ENCODE results near the gene KIF14. TPM values are rescaled to one million over a fixed set of nuclear protein-coding genes. Genes with fewer than 3 reads are reported as not detected.

Gene KIF14
- total and polyA plus RNA-seq, 2 of the 8 experiments (the other 6 are each of a cell fraction or from before 2014, with no cell fraction given) = 2.6 to 23.3 TPM

- Histone ChIP-seq H2BK12ac (ENCODE audit: low read depth, low read length) (no peak overlapping the region), H3K9ac (replicated peaks in 1 of 4; ENCODE audit: extremely low read depth in 1 of 4, low read depth in 3 of 4, low read length in 3 of 4) (no peak overlapping the region)
- no peak for TF ChIP-seq RAD21 (IDR thresholded peaks at IDR 0.05 in 1 of 2, conservative IDR thresholded peaks at IDR 0.05 in 1 of 2; ENCODE audit: low read depth in 2 of 2, low read length in 2 of 2)
- TF ChIP-seq GABPA (IDR thresholded peaks at IDR 0.05; ENCODE audit: borderline replicate concordance, insufficient read depth, low read length) = no peak
- no peak for TF ChIP-seq SIX5 (IDR thresholded peaks at IDR 0.05; ENCODE audit: low read depth, low read length)
- TF ChIP-seq ASH2L (IDR thresholded peaks at IDR 0.05; ENCODE audit: low read length) = no peak
- TF ChIP-seq HDAC2 (IDR thresholded peaks at IDR 0.05; ENCODE audit: borderline replicate concordance in 1 of 2, low read depth in 2 of 2, low read length in 2 of 2) = no peak
- no peak for TF ChIP-seq RBBP5 (IDR thresholded peaks at IDR 0.05; ENCODE audit: borderline replicate concordance, low read depth, low read length)
- TF ChIP-seq SP4 (IDR thresholded peaks at IDR 0.05; ENCODE audit: low read length) = no peak
- no peak for TF ChIP-seq POU5F1 (IDR thresholded peaks at IDR 0.05; ENCODE audit: low read depth, low read length)
- no peak for TF ChIP-seq SP2 (IDR thresholded peaks at IDR 0.05; ENCODE audit: low read length)
- no peak for TF ChIP-seq CTBP2 (IDR thresholded peaks at IDR 0.05; ENCODE audit: borderline replicate concordance, insufficient read depth, insufficient read length, low read length)
- no peak for TF ChIP-seq JUN (IDR thresholded peaks at IDR 0.05; ENCODE audit: low read depth, low read length)
- no peak for TF ChIP-seq E2F6 (IDR thresholded peaks at IDR 0.05)
- no peak for TF ChIP-seq CBX5 (IDR thresholded peaks at IDR 0.05; ENCODE audit: low read depth, low read length)
Measured at GRCh38 chr1:200660719-200661118, 40.2 kb upstream of the KIF14 start.

More at GRCh38 chr1:200660719-200661118, 40.2 kb upstream of the KIF14 start:
- WGBS, 2 experiments (ENCODE audit: extremely low coverage in 1 of 2, insufficient coverage in 1 of 2, insufficient read length in 1 of 2, insufficient replicate concordance in 2 of 2, low coverage in 1 of 2, low lambda C conversion rate in 2 of 2, missing lambda C conversion rate in 1 of 2) = 84% methylated on average over 6 of the region's 6 CpGs; no CpG with 5 or more reads in 1 of the 2 experiments
- no peak overlapping the region for H2BK15ac ChIP-seq (ENCODE audit: low read length)
- H2BK5ac ChIP-seq (ENCODE audit: low read depth, low read length) = no peak overlapping the region
- CTCF ChIA-PET (ENCODE audit: partially characterized antibody) = interaction anchor here (1.0 kb wide), 1 partner anchor 9 kb away, joined by 4 read pairs; no protein-coding TSS in a partner anchor
- H3K9me3 ChIP-seq (ENCODE audit: insufficient read depth in 2 of 2, low read depth in 1 of 2, low read length in 1 of 2) = no peaks in the 10 kb centered on the region
- H3K79me1 ChIP-seq (ENCODE audit: low read depth, low read length) = no peaks in the 10 kb centered on the region
- DNase-seq (ENCODE audit: low read depth in 1 of 2, low spot score in 2 of 2) = no peak
- no peak overlapping the region for H3K56ac ChIP-seq (replicated peaks; ENCODE audit: insufficient read length, low read depth, low read length)
- H3K79me2 ChIP-seq (ENCODE audit: control insufficient read depth in 1 of 2, insufficient read depth in 2 of 2, low read length in 2 of 2) = 0 out of 4 replicates have a peak, but pooled peaks cover 0 to under 1% of the 10 kb centered on the region in 2 experiments
- no peak overlapping the region for H3K27ac ChIP-seq (ENCODE audit: low read depth, low read length)
- no peaks in the 10 kb centered on the region for H3K4me1 ChIP-seq (replicated peaks in 1 of 4; ENCODE audit: control insufficient read depth in 3 of 4, insufficient read depth in 4 of 4, low read length in 3 of 4)
- peaks cover 4 to 47% (median 24%) of the 10 kb centered on the region in 4 experiments for H3K36me3 ChIP-seq (ENCODE audit: control insufficient read depth in 2 of 4, insufficient read depth in 4 of 4, low read length in 3 of 4)
- no peak overlapping the region for H3K14ac ChIP-seq (ENCODE audit: insufficient read length)
- no peak overlapping the region for H2AK5ac ChIP-seq (ENCODE audit: low read depth, low read length)
- no peak overlapping the region for H4K5ac ChIP-seq (ENCODE audit: insufficient read length, low read depth, low read length)
- H2BK120ac ChIP-seq (replicated peaks; ENCODE audit: low read depth, low read length) = no peak overlapping the region
- H4K8ac ChIP-seq (ENCODE audit: extremely low read depth, insufficient read depth, low read length) = no peak overlapping the region
- FAIRE-seq = no peak
- H3K4me3 ChIP-seq (ENCODE audit: extremely low read depth in 1 of 4, insufficient read depth in 2 of 4, low read depth in 3 of 4, low read length in 4 of 4) = no peak overlapping the region
- H4K20me1 ChIP-seq (replicated peaks in 1 of 2; ENCODE audit: control insufficient read depth in 1 of 2, insufficient read depth in 2 of 2, low read length in 2 of 2) = peaks cover 0 to 2% of the 10 kb centered on the region in 2 experiments
- H4K91ac ChIP-seq (replicated peaks; ENCODE audit: insufficient read length, low read length) = no peak overlapping the region
- no peak overlapping the region for H3K4me2 ChIP-seq (ENCODE audit: insufficient read depth in 1 of 2, low read depth in 2 of 2, low read length in 2 of 2)
- no peak overlapping the region for H3K4ac ChIP-seq (replicated peaks; ENCODE audit: insufficient read length, low read depth, low read length)
- H3K23ac ChIP-seq (ENCODE audit: insufficient read length) = no peak overlapping the region
- no peak overlapping the region for H2BK20ac ChIP-seq (ENCODE audit: low read length)
- POLR2A ChIA-PET (ENCODE audit: partially characterized antibody) = interaction anchor here (0.6 to 1.3 kb wide), 2 partner anchors 9 to 48 kb away, joined by 3 read pairs; partner anchors contain the start of gene DDX59
- H2AFZ ChIP-seq (ENCODE audit: low read length) = no peak overlapping the region
- H3K27me3 ChIP-seq (replicated peaks in 1 of 4; ENCODE audit: control insufficient read depth in 3 of 4, extremely low read depth in 1 of 4, insufficient read depth in 3 of 4, low read length in 3 of 4) = no peaks in the 10 kb centered on the region
- no peaks in the 10 kb centered on the region; the same call in 1 of the 2 replicates for H3K23me2 ChIP-seq (ENCODE audit: low read depth, low read length)
- no peak overlapping the region for H3K18ac ChIP-seq (ENCODE audit: extremely low read depth, low read length)

Data from H1 (cell line).